Skeletal muscle satellite cell (primary cell): ENCODE results near the gene CYP27C1.

Source experiments
- H3K27me3 ChIP-seq: 2 replicates; pipeline ENCODE4 v1.7.0; 2013; ENCODE audit warnings: low read length; ENCODE audit not compliant: control insufficient read depth, insufficient read depth
- H3K36me3 ChIP-seq: 2 replicates; pipeline ENCODE4 v1.7.0; 2013; ENCODE audit warnings: mild to moderate bottlenecking, control low read depth, low read length; ENCODE audit not compliant: insufficient read depth
- H3K4me1 ChIP-seq: 2 replicates; pipeline ENCODE4 v1.7.0; 2013; ENCODE audit warnings: low read length; ENCODE audit not compliant: control insufficient read depth, insufficient read depth
- H3K4me2 ChIP-seq: 2 replicates; pipeline ENCODE4 v1.7.0; 2013; ENCODE audit warnings: mild to moderate bottlenecking, low read length
- H3K4me3 ChIP-seq: 2 replicates; pipeline ENCODE4 v1.7.0; 2013; ENCODE audit warnings: low read length
- H3K9ac ChIP-seq: 2 replicates; pipeline ENCODE4 v1.7.0; 2013; ENCODE audit warnings: mild to moderate bottlenecking, low read depth, low read length, moderate library complexity
- H3K9me3 ChIP-seq: replicated peaks from 2 replicates; pipeline ENCODE4 v1.7.0; 2013; ENCODE audit warnings: mild to moderate bottlenecking, control low read depth, low read length

The CYP27C1 gene

GRCh38 chr2:127175041-127175721 lies 44.9 kb downstream of the CYP27C1 start:
- Histone ChIP-seq H3K9me3 (no peaks in the 10 kb centered on the region), H3K27me3 (no peaks in the 10 kb centered on the region), H3K4me2 (no peak overlapping the region), H3K4me3 (no peak overlapping the region), H3K36me3 (no peaks in the 10 kb centered on the region), H3K4me1 (peaks cover 35% of the 10 kb centered on the region), H3K9ac (no peak overlapping the region)

- peaks cover 35% of the 10 kb centered on the region for H3K4me1 ChIP-seq
- H3K4me2 ChIP-seq: no peak overlapping the region
- no peaks in the 10 kb centered on the region for H3K36me3 ChIP-seq
- H3K4me3 ChIP-seq: no peak overlapping the region
- no peaks in the 10 kb centered on the region for H3K27me3 ChIP-seq
- H3K9me3 ChIP-seq: no peaks in the 10 kb centered on the region
- no peak overlapping the region for H3K9ac ChIP-seq
Measured at GRCh38 chr2:127174640-127175039, 45.5 kb downstream of the CYP27C1 start.

- Histone ChIP-seq H3K4me3 (no peak overlapping the region), H3K9ac (no peak overlapping the region), H3K27me3 (no peaks in the 10 kb centered on the region), H3K9me3 (no peaks in the 10 kb centered on the region), H3K36me3 (no peaks in the 10 kb centered on the region), H3K4me1 (peaks cover 35% of the 10 kb centered on the region), H3K4me2 (no peak overlapping the region)
Measured at GRCh38 chr2:127174136-127174535, 46.0 kb downstream of the CYP27C1 start.

GRCh38 chr2:127173057-127173456 lies 47.0 kb downstream of the CYP27C1 start:
- Histone ChIP-seq H3K9ac (peak overlapping the region; percentile 5), H3K4me2 (no peak overlapping the region), H3K9me3 (no peaks in the 10 kb centered on the region), H3K4me1 (peaks cover 35% of the 10 kb centered on the region), H3K4me3 (no peak overlapping the region), H3K27me3 (no peaks in the 10 kb centered on the region), H3K36me3 (no peaks in the 10 kb centered on the region)

GRCh38 chr2:127172306-127172705 lies 47.8 kb downstream of the CYP27C1 start:
- H3K9ac ChIP-seq: no peak overlapping the region
- H3K36me3 ChIP-seq: no peaks in the 10 kb centered on the region
- no peak overlapping the region for H3K4me3 ChIP-seq
- no peak overlapping the region for H3K4me2 ChIP-seq
- H3K27me3 ChIP-seq: no peaks in the 10 kb centered on the region
- H3K4me1 ChIP-seq: peaks cover 35% of the 10 kb centered on the region
- H3K9me3 ChIP-seq: no peaks in the 10 kb centered on the region

GRCh38 chr2:127170452-127171197 lies 49.5 kb downstream of the CYP27C1 start:
- Histone ChIP-seq H3K4me1 (peaks cover 20% of the 10 kb centered on the region), H3K4me2 (no peak overlapping the region), H3K9ac (no peak overlapping the region), H3K9me3 (no peaks in the 10 kb centered on the region), H3K36me3 (no peaks in the 10 kb centered on the region), H3K27me3 (no peaks in the 10 kb centered on the region), H3K4me3 (no peak overlapping the region)

- no peak overlapping the region for H3K4me3 ChIP-seq
- no peaks in the 10 kb centered on the region for H3K36me3 ChIP-seq
- H3K9ac ChIP-seq: no peak overlapping the region
- no peaks in the 10 kb centered on the region for H3K27me3 ChIP-seq
- H3K4me2 ChIP-seq: no peak overlapping the region
- no peaks in the 10 kb centered on the region for H3K9me3 ChIP-seq
- H3K4me1 ChIP-seq: peaks cover 14% of the 10 kb centered on the region
Measured at GRCh38 chr2:127170021-127170420, 50.1 kb downstream of the CYP27C1 start.

GRCh38 chr2:127169066-127169660 lies 50.9 kb downstream of the CYP27C1 start:
- Histone ChIP-seq H3K4me2 (no peak overlapping the region), H3K27me3 (no peaks in the 10 kb centered on the region), H3K4me3 (no peak overlapping the region), H3K9ac (no peak overlapping the region), H3K36me3 (no peaks in the 10 kb centered on the region), H3K4me1 (peaks cover 11% of the 10 kb centered on the region), H3K9me3 (no peaks in the 10 kb centered on the region)

- Histone ChIP-seq H3K27me3 (no peaks in the 10 kb centered on the region), H3K4me3 (no peak overlapping the region), H3K9me3 (no peaks in the 10 kb centered on the region), H3K4me2 (no peak overlapping the region), H3K36me3 (no peaks in the 10 kb centered on the region), H3K4me1 (no peaks in the 10 kb centered on the region), H3K9ac (no peak overlapping the region)
Measured at GRCh38 chr2:127166231-127166860, 53.8 kb downstream of the CYP27C1 start.

- Histone ChIP-seq H3K9ac (no peak overlapping the region), H3K4me3 (no peak overlapping the region), H3K36me3 (no peaks in the 10 kb centered on the region), H3K4me1 (no peaks in the 10 kb centered on the region), H3K27me3 (no peaks in the 10 kb centered on the region), H3K9me3 (no peaks in the 10 kb centered on the region), H3K4me2 (no peak overlapping the region)
Measured at GRCh38 chr2:127165539-127165935, 54.6 kb downstream of the CYP27C1 start.

- no peaks in the 10 kb centered on the region for H3K4me1 ChIP-seq
- H3K27me3 ChIP-seq: no peaks in the 10 kb centered on the region
- H3K9me3 ChIP-seq: no peaks in the 10 kb centered on the region
- H3K4me3 ChIP-seq: no peak overlapping the region
- no peaks in the 10 kb centered on the region for H3K36me3 ChIP-seq
- no peak overlapping the region for H3K4me2 ChIP-seq
- no peak overlapping the region for H3K9ac ChIP-seq
Measured at GRCh38 chr2:127164761-127165538, 55.1 kb downstream of the CYP27C1 start.
